ENCODE measurements around the gene SMIM23.
"Not testable (repeated sequence)": the region's sequence is repeated elsewhere in the genome, so short reads cannot be mapped to it uniquely, and the experiment has no call there.

The SMIM23 gene

DNA sequence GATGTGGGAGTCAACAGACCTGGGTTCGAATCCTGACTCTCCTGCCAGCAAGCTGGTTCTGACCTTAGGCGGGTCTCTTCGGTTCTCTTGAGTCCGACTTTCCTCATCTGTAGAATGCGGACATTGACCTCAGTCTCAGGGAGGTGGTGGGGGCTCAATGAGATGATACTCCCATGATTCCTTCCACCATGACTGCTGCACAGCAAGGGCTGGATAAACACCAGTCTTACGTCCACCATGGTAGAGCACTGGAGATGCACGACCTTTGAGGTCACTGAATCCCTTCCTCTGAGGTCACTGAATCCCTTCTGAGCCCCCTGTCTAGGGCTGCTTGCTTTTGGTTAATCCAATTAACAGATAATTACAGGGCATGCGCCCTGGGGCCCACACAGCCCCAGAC lies 12.5 kb upstream of the SMIM23 start:
- no peak for DNase-seq (ENCODE audit: low read depth in 1 of 2, low spot score in 1 of 2)

DNA sequence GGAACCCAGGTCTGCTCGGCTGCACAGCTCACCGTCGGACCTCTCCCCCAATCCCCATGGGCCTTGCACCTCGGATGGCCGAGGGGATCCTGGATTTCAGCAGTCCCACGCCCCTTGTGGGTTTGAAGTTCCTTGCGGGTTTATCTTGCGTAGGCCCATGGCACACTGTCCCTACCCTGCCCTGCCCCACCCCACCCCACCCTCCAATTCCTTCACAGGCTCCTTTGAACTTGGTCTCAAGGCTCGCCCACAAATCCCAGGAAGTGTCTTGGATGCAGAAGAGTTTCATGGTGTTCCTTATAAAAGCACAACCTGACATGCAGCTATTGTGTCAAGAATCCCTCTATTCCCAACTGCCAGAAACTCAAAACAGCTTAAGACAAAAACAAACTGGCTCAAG lies 11.2 kb upstream of the SMIM23 start:
- DNase-seq (ENCODE audit: low read depth in 1 of 2, low spot score in 1 of 2), result no peak

DNA sequence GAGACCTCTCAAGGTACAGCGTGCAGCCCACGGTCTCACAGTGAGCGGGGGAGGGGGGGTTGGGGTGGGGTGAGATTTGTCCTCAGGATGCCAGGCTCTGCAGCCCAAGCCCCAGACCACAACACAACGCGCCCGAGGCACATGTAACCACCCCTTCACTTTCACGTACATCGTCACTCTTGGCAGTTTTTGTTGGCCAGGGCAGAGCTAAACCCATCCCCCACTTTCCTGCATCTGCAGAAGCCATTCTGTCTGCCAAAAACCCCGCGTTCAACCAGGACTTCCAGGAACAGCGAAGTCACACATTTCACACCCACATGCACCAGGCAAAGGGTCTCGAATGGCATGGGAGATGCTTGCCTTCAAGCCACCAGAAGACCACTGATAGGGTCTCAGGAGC lies 9.4 kb upstream of the SMIM23 start:
- DNase-seq (ENCODE audit: low read depth in 1 of 2, low spot score in 1 of 2), result no peak

DNA sequence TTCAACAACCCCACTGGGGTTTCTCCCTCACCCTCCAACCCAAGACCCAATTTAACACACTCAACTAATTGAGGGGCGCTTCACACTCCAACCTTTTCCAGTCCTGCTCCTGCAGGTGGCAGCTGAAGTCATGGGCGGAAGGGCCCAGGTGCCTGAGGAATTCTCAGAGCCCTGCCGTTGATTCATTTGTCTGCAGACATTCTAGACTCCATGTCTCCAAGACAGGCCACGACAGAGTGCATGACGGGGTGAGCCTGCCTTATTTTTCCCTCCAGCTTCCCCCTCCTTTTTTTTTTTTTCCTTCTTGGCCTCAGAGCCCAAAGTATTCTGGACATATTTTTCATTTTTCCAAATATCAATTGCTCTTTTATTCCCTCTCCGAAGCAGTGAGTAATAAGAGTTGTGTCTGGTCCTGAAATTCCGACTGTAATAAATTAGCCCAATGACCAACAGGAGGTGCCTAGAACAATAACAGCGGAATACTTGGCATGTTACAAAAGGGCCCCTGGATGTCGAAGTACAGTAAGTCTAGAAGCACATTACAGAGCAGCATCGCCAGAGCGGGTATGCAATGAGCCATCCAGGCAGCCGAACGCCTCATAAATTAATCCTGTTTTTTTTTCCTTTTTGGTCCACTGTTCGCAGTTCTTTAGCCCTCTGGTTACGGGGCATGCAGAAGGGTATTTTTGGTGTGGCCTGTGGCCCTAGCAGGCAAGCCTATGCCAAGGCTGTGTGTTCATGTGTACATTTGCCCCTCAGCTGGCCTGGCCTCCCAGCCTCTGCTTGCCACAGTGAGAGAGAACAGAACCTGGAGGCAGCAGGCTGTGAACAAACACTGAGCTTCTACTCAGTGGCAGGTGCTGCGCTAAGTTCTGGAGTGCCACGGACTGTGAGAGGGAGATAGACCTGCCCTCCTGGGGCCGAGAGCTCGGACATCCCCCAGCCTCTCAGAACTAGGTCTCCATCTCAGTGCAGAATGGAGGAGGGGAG lies 8.6 kb upstream of the SMIM23 start:
- DNase-seq (ENCODE audit: low read depth in 1 of 2, low spot score in 1 of 2), result no peak

DNA sequence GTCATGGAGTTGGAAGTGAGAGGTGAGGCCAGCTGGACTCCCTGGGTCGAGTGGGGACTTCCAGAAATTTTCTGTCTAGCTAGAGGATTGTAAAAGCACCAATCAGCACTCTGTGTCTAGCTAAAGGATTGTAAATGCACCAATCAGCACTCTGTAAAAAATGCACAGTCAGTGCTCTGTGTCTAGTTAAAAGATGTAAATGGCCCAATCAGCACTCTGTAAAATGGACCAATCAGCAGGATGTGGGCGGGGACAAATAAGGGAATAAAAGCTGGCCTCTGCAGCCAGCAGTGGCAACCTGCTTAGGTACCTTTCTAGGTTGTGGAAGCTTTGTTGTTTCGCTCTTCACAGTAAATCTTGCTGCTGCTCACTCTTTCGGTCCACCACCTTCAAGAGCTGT lies 3.9 kb upstream of the SMIM23 start:
- not testable (repeated sequence) for DNase-seq (ENCODE audit: low read depth in 1 of 2, low spot score in 1 of 2)

DNA sequence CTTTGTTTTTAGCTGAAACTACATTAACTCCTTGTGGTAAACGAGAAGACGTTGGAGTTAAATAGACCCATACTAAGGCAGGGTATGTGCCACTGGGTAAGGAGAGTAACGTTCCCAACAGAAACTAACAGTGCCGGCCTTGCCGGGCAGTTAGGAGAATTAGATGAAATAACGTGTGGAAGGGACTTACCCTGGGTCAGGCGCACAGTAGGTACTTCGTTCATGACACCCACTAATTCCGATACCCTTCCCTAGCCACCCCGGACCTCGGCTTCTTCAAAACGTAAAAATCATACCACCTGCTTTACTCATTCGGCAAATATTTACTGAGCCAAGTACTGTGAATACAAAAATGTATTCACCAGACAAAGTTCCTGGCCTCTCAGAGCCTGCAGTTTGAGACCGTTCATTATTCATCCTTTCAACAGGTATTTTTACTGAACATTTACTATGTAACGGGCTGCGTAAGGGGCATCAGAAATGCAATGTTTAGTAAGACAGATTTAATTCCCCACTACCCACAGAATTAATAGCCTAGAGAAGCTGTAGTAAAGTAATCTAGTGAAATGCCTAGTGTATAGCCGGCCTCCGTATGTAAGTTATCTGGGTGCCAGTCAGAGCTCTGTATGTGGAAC lies 3.2 kb upstream of the SMIM23 start:
- no peak for DNase-seq (ENCODE audit: low read depth in 1 of 2, low spot score in 1 of 2)

DNA sequence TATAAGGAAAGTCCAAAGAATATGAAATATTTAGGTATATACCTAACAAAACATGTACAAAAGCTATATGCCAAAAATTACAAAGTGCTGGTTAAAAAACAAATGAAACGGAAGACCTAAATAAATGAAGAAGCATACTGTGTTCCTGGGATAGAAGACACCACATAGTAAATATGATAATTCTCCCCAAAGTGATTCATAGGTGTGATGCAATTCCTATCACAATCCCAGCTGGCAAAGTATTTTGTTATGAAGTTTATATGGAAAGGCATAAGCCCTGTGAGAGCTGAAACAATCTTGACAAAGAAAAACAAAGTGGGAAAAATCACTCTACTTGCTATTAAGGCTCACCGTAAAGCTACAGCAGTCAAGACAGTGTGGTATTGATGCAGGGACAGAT lies 2.6 kb upstream of the SMIM23 start:
- DNase-seq (ENCODE audit: low read depth in 1 of 2, low spot score in 1 of 2), result no peak

DNA sequence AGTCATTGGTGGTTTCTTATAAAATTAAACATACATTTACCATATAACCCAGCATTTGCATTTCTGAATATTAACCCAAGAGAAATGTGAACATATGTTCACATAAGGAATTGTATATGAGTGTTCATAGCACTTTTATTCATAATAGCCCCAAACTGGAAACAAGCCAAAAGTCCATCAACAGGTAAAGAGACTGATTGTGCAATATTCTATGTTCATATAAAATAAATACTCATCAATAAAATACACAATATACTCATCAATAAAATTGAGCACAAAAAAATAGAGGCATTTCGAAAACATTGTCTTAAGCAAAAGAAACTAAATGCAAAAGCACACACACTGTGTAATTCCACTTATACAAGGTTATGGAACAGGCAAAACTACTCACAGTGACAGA lies 3.7 kb downstream of the SMIM23 start:
- no peak for DNase-seq (ENCODE audit: low read depth in 1 of 2, low spot score in 1 of 2)

DNA sequence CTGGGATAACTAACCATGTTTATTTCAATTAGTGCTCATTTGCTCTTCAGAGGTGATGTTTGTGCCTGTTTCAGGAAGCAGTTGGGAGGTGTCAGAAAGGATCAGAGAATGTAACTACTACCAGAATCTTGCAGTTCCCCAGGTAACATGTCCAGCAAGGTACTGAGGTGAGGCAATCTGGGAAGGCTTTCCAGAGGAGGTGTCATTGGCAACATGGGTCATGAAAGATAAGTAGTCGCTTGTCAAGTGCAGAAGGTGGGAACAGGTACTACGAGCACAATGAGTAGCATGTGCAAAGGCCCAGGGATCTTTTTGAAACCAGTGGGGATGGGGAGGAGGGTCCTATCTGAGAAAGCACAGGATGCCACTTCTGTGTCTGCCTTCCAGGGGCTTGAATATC lies 4.8 kb downstream of the SMIM23 start:
- no peak for DNase-seq (ENCODE audit: low read depth in 1 of 2, low spot score in 1 of 2)

DNA sequence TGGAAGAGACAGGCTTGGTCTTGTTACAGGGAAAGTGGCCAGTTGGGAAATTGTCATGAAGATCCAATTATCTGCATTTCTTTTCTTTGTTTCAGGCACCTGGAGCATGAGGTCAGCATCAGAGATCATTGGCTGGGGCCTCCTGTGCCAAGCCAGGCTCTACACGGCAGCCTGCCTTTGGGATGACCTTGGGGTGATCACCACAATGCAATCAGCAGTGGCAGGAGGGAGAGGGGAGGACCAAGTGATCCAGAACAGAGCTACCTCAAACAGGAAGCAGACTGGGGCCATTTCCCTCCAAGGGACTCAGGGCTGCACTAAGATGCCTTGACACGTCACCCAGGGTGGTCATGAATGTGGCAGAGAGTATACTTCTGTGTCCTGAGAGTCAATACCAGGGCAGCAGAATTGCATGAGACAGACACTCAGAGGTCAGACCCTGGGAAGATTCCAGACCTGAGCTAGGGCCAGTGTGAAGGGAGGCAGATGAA lies 8.9 kb downstream of the SMIM23 start:
- no peak for DNase-seq (ENCODE audit: low read depth in 1 of 2, low spot score in 1 of 2)

DNA sequence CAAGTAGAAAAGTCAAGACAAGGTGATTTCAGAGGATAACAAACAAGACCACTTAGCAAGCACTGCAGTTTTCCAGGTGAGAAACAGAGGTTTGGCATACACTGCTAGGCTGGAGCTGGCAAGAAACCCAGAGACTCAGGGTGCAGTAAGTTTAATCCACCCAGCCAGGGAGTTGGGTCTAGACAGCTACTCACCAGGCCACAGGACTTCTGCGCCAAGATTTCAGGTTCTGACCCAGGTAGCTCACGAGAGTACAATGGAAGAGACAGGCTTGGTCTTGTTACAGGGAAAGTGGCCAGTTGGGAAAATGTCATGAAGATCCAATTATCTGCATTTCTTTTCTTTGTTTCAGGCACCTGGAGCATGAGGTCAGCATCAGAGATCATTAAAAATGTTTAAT lies 9.8 kb downstream of the SMIM23 start:
- no peak for DNase-seq (ENCODE audit: low read depth in 1 of 2, low spot score in 1 of 2)

DNA sequence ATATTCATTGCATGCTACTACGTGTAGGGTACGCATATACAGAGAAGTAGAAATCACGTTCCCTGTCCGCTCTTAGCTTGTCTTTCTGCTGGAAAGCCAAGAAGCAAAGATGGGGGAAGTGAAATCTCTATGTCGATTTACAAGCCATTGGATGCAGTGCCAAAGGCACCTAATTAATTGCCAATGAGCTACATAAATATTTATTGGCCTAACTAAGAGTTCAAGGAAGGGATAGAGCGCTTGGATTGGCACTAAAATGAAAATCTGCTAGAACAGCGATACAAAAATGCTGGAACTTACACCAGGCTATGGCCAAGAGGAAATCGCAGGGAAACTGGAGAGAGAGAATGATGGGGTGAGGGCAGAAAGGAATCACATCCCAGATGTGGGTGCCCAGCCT lies 10.8 kb downstream of the SMIM23 start:
- no peak for DNase-seq (ENCODE audit: low read depth in 1 of 2, low spot score in 1 of 2)

DNA sequence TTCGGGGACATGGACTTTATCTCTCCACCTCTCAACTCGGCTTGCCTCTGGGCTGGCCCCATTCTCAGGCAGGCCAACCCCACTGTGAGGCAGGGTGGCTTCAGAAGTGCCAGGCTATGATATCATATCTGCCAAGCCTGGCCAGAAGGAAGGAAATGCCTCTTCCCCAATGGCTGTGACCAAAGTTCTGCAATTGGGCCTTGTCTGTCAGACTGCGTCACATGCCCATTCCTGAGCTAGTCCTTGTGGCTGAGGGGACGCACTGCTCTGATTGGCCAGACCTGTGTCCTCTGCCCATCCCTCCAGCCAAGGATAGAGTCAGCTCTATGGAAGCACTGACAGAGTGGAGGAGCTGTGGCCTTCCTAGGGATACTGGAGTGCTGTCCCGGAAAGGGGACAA lies 11.9 kb downstream of the SMIM23 start:
- no peak for DNase-seq (ENCODE audit: low read depth in 1 of 2, low spot score in 1 of 2)

DNA sequence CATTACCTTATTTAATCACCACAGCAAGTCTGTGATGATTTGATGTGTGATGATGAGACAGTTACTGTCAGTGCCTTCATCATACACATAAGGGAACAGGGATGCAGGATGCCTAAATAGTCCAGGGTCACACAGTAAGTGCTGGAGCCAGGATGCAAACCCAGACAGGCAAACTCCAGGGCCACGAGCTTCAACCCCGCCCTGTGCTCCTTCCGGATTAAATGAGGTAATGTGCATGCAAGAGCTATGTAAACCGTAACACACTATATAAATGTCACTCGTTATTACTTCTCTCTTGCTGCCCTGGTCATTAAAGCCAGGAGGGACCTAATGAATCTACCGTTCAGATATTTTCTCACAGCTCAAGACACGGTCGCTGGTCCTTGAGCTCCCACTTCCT lies 12.8 kb downstream of the SMIM23 start:
- DNase-seq (ENCODE audit: low read depth in 1 of 2, low spot score in 1 of 2), result no peak

DNA sequence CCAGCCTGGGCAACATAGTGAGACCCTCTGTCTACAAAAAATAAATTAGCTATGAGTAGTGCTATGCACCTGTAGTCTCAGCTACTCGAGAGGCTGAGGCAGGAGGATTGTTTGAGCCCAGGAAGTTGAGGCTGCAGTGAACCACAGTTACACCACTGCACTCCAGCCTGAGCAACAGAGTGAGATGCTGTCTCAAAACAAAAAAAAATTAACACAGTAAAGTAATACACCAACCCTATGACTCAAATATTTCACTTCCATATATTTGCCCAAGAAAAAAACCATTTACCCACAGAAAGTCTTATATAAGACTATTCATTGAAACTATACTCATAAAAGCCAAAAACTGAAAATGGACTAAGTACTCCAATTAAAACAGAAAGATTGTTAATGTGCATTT lies 16.2 kb downstream of the SMIM23 start:
- no peak for DNase-seq (ENCODE audit: low read depth in 1 of 2, low spot score in 1 of 2)

DNA sequence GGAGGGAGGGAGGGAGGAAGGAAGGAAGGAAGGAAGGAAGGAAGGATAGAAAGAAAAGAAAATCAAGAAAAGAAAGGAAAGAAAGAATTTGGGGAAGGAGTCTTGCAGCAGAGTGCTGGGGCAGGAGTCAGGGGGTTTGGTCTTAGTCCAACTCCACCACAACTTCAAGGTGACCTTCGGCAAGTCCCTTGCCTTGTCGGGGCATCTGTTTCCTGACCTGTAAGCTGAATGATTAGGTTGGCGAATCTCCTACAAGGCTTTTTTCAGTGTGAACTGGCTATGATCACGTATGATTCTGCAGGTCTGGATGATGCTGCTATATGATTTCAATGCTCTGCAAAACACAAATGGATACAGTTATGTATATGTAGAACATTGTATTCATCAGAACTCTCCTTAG lies 20.1 kb downstream of the SMIM23 start:
- DNase-seq (ENCODE audit: low read depth in 1 of 2, low spot score in 1 of 2), result no peak

DNA sequence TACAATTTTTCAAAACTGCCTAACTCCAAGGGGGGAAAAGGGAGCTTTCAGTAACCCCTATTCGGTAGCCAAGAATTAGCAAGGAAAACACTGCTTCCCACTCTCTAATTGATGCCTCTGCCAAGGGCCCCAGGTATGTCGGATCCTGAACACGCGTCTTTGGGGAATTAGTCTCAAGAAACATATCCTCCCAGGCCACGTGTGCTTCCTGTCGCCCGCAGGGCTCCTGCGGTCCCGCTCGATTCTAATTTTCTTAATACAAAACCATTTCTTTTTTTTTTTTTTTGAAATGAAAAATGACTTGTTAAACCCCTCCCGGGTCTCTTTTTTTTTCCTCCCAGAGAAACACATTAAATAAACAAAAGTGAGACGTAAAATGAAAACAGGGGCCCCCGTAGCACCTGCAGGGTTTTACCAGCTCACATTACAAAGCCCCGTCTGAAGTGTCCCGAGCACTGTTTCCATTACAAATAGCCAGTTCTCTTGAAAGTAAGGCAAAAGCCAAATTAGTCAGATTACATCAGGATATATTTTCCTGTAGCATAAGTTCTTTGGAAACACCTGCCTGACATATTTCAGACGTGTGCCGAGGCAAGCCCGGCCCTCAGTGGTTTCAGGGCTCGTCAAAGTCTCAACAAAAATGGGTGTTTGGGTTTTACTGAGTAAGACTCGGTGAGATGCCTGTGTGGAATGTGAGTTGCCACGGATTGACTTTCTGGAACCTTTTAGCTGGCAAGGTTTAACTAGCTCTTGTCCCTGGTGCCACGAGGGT lies 21.5 kb downstream of the SMIM23 start:
- DNase-seq (ENCODE audit: low read depth in 1 of 2, low spot score in 1 of 2), result no peak

DNA sequence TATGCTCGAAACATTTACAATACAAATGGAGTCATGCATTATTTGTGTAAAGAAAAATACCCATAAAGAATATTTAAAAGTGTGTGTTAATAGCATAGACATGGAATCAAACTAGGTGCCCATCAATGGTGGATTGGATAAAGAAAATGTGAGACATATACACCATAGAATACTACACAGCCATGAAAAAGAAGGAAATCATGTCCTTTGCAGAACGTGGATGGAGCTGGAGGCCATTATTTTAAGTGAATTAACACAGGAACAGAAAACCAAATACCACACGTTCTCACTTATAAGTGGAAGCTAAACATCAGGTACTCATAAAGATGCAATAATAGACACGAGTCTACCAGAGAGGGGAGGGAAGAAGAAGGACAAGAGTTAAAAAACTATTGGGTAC lies 22.8 kb downstream of the SMIM23 start:
- DNase-seq (ENCODE audit: low read depth in 1 of 2, low spot score in 1 of 2), result no peak

DNA sequence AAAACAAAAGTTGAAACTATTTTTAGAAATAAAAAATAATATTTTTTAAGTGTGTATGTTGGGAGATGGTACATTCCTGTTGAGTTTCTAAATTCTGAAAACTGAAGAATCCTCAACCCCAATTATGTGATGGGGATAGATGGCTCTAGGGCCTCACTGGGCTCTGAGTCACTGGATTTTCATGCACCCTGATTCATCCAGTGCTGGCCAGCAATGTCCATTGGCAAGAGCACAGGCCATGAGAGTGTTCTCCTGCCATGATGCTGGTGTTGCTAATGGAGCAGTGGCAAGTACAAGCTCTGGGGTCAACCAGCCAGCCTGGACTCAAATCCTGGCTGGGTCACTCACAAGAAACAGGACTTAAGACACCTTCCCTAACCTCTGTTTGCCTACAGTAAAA lies 23.3 kb downstream of the SMIM23 start:
- DNase-seq (ENCODE audit: low read depth in 1 of 2, low spot score in 1 of 2), result no peak

DNA sequence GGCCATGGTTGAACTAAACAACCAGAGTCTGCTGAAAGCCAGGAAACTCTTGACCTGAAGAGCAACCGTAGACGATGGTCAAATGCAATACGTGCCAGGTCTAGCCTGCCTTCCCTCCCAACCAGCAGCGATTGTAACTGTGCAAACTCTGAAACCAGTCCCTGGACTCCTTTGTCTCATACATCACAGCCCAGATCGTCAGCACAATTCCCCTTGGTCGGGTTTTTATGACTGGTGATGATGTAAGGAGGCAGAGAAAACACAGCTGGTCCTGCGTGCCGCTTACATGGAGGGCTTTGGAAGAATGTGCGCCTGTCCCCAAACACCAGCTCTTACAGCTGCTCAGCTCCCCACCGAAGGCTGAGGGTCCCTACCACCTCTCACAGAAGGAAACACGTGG lies 24.6 kb downstream of the SMIM23 start:
- no peak for DNase-seq (ENCODE audit: low read depth in 1 of 2, low spot score in 1 of 2)

DNA sequence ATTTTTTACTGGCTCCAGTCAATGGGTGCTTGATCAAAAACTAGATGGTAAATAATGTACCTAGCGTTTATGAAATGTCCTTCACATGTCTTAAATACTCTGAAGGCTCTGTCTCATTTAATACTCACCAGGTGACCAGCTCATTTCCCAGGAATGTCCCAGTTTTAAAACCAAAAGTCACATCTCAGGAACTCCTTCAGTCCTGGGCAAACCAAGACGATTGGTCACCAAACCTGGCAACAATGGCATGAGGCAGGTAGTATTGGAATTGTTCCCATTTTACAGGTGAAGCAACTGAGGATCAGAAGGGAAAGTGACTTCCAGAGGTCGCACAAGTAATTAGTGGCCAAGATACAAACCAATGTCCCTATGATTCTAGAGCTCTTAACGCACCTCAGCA lies 27.7 kb downstream of the SMIM23 start:
- DNase-seq (ENCODE audit: low read depth in 1 of 2, low spot score in 1 of 2), result no peak

Measured in activated CD4-positive, alpha-beta T cell treated with anti-CD3 and anti-CD28 coated beads, Interleukin-2, amount 50 U/mL, for 24 hours (primary cell).